ENCODE results near the gene STXBP1.

STXBP1 gene

GRCh38 chr9:127729522-127730256 lies 117.6 kb downstream of the STXBP1 start:
- TF ChIP-seq CTCF (conservative IDR thresholded peaks at IDR 0.05; ENCODE audit: low read depth, low read length), result no peak
- no peak for DNase-seq (ENCODE audit: low read depth)
- H3K4me3 ChIP-seq (ENCODE audit: low read depth, low read length), result no peak overlapping the region

GRCh38 chr9:127730262-127730661 lies 118.2 kb downstream of the STXBP1 start:
- H3K4me3 ChIP-seq (ENCODE audit: low read depth, low read length), result no peak overlapping the region
- no peak for TF ChIP-seq CTCF (conservative IDR thresholded peaks at IDR 0.05; ENCODE audit: low read depth, low read length)
- DNase-seq (ENCODE audit: low read depth), result no peak

- TF ChIP-seq CTCF (conservative IDR thresholded peaks at IDR 0.05; ENCODE audit: low read depth, low read length), result no peak
- DNase-seq (ENCODE audit: low read depth), result no peak
Observed at GRCh38 chr9:127730799-127731410, 118.8 kb downstream of the STXBP1 start.

GRCh38 chr9:127731938-127732337 lies 119.9 kb downstream of the STXBP1 start:
- no peak for TF ChIP-seq CTCF (conservative IDR thresholded peaks at IDR 0.05; ENCODE audit: low read depth, low read length)
- DNase-seq (ENCODE audit: low read depth), result no peak
- H3K4me3 ChIP-seq (ENCODE audit: low read depth, low read length), result no peak overlapping the region

More at GRCh38 chr9:127730799-127731410, 118.8 kb downstream of the STXBP1 start:
- H3K4me3 ChIP-seq (ENCODE audit: low read depth, low read length), result no peak overlapping the region

GRCh38 chr9:127732444-127732843 lies 120.4 kb downstream of the STXBP1 start:
- TF ChIP-seq CTCF (conservative IDR thresholded peaks at IDR 0.05; ENCODE audit: low read depth, low read length), result no peak
- no peak overlapping the region for H3K4me3 ChIP-seq (ENCODE audit: low read depth, low read length)
- DNase-seq (ENCODE audit: low read depth), result no peak

GRCh38 chr9:127733614-127734013 lies 121.5 kb downstream of the STXBP1 start:
- H3K4me3 ChIP-seq (ENCODE audit: low read depth, low read length), result no peak overlapping the region
- no peak for TF ChIP-seq CTCF (conservative IDR thresholded peaks at IDR 0.05; ENCODE audit: low read depth, low read length)
- DNase-seq (ENCODE audit: low read depth), result no peak
